GDM1 (cell line): ENCODE results near the gene DMBT1.

ENCODE experiments used
- DNase-seq: peaks from one replicate; lab custom pipeline; 2025; lab: John Stamatoyannopoulos, UW

DMBT1 gene

DNA sequence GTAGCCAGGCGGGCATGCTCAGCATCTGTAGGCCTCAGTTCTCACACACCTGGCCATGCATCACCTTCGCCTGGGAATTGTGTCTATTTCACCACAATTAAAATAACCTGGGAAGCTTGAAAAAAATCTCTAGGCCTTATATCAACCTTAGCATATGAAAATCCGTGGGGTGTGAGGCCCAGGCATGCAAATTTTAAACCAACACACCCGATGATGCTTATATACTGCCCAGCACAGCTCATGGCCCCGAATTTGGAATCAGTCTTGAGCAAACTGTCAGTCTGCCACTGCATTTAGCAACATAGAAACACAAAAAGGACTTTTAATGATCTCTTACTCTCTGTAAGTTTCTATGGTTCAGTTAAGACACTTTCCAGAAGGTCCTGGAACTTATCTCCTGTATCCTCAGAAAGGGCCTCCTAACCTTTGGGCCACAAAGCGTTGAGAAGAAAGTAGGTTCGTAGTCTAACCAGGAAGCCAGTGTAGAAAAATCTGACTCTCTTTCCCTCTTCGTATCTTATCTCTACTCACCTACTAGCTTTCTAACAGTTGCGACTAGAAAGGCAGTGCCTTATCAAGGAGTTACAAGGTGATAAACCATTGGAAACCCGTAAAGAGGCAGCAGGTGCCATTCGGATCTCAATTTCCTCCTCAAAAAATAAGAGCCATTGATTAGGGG is 12.0 kb upstream of the DMBT1 start:
- DNase-seq, result no peak

DNA sequence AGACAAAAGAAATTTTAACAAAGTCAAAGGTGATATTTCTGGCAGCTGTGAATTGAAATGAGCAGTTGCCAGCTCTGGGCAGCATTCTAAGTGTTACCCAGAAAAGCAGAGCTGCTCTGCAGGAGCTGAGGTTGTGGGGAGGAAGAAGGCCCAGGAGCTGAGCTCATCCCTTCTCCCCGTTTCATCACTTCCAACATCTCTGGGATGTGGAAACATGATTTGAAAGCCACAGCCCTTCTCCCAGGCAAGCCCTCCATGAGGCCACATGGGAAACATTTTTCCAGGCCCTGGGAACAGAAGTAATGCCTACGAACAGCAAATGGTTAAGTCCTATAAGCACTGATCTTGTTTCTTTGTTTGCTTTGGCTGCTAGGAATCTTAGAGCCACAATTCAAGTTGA is 10.9 kb upstream of the DMBT1 start:
- no peak for DNase-seq

DNA sequence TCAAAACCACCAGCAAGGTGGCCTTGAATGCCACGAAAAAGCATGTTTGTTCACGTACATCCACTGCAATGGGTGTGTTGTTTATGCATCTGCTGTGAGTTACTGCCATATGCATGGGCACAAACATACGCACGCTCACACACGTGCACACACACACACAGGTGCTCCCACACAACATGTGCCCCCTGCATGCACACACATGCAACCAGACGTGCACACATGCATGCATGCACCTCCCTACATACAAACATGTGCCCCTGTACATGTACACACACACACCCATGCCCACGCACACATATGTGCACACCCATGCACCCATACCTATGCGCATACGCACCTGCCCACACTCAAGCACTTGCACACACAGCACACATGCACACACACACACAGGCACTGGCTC is 10.1 kb upstream of the DMBT1 start:
- DNase-seq, result no peak

DNA sequence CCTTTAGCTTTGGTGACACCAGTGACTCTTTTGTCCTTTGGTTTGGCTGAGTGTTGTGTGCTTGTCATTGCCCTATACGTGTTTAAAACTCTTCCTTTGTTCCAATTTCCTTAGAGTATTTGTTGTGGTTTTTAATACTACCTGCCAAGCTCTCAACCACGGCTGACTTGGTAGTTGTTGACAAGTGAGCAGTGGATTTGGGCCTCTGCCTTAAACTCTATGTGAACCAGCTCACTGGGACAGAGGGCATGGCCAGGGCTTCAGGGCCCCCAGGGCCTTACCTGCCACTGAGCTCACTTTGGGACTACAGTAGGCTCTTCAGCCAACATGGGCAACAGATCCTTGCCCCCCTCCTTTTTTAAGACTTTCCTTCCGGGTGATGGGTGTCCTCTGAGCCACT is 9.6 kb upstream of the DMBT1 start:
- DNase-seq, result no peak

DNA sequence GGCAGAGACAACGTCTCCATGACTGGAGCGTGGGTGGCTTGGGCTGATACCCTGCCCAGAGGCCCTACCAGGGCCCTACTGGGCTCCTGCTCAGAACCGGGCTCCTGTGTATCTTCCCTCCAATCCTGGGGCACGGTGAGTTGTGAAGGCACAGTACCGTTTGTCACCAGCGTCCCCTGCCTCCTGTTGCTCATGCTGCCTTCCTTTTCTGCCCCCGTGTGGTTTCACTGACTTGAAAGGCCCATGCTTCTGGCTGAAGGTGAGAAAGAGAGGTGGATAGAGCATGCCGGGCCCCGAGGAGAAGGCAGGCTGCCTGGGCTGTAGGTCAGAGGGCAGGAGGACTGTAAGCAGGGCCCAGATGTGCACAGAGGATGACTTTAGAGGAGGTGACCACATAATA is 9.1 kb upstream of the DMBT1 start:
- DNase-seq, result no peak

- no peak for DNase-seq
Measured at GRCh38 chr10:122553341-122553740, 7.2 kb upstream of the DMBT1 start.

DNA sequence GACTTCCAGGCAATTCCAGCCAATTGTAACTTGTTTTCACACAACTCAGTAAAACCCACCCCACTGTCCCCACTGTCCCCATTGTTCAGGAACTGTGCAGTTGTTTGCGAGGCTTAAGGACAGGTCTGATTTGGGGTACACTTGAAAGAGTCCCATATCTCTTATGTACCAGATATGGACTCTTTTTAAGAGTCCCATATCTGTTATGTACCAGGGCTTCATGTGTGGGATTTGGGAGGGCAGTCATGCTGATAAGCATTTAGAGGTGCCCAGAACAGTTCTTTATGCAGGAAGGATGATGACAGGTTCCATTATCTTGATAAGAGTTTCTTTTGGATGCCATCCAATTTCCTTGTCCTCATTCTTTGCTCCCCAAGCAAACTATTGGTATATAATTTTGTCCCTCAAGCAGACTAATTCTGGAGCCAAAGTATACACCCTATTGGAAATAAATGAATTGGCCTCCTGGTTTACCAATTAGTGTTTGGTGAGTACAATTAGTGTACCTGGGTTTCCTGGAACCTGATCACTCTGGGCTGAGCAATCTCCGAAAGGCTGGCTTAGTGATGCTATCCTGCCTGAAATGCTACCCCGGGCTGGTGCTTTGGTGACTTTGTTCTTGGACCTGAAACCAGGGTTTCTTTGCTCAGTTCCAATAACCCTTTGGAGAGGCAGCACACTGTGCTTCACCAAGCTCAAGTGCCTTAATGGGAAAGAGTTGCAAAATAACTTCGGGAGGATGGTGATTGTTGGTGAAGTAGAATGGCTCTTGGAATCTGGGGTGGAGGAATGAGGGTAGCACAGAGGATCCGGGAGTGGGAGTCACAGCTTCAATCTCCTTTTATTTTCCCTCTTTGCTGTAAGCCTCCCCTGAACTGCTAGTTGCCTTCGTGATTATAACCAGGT is 6.2 kb upstream of the DMBT1 start:
- DNase-seq, result no peak

DNA sequence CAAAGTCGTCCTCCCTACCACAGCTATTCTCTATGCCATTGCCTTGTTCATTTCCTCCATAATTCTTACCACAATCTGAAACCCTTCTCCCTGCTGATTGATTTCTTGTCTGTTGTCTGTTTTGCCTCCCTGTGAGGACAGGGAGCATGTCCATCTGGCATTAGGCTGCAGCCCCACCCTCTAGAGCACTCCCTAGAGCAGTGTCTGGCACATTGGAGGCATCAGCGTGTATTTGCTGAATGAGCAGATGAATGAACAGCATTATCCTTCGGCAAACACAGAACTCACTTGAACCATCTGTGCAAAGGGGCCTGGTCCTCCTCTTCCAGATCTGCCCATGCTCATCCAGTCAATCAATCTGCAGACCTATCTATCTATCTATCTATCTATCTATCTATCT is 5.1 kb upstream of the DMBT1 start:
- DNase-seq, result no peak

DNA sequence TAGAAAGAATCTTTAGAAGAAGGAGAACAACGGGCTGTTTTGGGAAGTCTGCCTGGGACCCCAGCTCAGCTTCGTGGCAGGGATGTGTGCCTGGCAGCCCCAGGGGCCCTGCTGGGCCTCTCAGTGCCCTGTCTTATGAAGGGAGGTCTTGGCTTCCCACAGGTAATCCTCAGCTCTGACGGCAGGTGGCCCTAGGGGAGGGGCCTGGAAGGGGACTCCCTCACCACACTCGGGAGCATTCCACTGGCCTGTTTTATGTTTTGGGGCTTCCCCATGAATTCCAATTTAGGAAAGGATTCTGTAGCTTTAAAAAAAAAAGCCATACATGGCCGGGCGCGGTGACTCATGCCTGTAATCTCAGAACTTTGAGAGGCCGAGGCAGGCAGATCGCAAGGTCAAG is 3.0 kb upstream of the DMBT1 start:
- no peak for DNase-seq

- DNase-seq, result no peak
Measured at GRCh38 chr10:122558452-122558851, 2.1 kb upstream of the DMBT1 start.

DNA sequence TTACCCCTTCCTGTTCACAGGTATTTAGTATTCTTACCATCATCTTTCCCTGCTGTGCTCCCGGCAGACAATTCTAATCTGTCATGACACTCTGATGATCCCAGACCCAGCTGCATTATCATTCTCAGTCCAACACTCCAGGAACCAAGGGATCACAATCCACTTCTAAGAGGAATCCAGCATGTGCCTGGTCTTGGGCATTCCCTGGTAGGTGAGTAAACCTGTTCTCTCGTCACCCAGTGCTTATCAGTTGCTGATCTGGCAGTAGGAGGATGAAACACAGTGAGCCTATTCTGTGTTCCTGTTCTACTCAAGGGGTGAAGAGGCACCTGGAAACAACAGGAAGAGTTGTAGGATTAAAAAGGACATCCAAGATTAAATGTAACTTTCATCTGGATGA is 1.3 kb upstream of the DMBT1 start:
- DNase-seq, result no peak

- no peak for DNase-seq
Measured at GRCh38 chr10:122561212-122561611, 658 bp downstream of the DMBT1 start.

GRCh38 chr10:122561792-122562191 is 1.2 kb downstream of the DMBT1 start:
- DNase-seq, result no peak

DNA sequence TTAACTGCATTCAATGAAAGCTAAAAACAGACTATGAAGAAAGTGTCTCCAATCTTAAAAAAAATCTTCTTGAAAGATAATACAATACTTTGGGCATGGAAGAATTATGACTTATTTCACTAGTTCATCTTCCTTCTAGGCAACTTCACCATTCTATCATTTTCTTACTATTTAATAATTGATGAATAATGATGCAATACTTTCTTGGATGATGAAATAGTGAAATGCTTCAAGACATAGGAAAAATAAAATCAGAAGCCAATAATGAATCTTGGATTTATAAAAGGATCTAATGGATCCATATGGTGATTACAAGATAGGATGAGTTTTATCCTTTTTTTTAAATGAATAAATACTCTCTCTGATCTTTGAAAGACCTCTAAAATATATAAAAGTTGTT is 4.4 kb downstream of the DMBT1 start:
- DNase-seq, result no peak

DNA sequence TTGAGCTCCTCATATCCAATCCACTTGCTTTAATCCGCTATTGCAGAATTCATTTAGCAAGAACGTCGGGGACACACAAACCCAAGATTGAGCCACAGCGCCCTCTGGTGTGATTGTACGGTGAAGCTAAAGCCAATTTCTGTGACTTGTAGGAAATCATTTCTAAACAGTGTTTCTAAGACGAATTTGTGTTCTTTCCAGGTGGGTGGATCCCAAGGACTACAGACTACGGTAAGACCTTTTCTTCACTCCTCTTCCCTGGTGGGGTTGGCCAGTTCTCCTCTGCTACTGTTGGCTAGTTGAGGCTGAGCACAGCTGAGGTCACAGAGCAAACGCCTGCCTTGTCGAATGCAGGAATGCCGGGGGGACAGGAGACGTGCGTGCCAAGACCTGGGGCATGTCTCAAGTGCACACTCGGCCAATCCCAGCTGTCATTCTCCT is 5.2 kb downstream of the DMBT1 start:
- DNase-seq, result peak; percentile 4

DNA sequence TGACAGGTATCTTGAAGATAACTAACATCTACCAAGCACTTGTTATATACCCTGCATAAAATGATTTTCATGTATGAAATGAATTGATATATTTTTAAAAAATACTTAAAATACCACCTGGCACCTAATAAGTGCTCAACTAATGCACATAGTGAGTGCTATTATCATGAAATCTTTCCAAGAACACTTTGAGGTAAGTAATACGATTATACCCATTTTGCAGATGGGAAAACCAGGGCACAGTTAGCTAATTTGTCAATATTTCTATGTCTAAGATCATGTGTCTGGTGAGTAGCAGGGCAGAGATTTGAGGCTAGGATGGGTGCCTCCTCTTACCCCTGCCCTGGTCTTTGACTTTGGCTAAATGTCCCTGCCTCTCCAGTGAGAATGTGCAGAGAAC is 6.1 kb downstream of the DMBT1 start:
- no peak for DNase-seq

- no peak for DNase-seq
Measured at GRCh38 chr10:122567056-122567660, 6.6 kb downstream of the DMBT1 start.

GRCh38 chr10:122568551-122568950 is 8.0 kb downstream of the DMBT1 start:
- no peak for DNase-seq

GRCh38 chr10:122570920-122571319 is 10.4 kb downstream of the DMBT1 start:
- DNase-seq, result no peak

GRCh38 chr10:122571892-122572291 is 11.3 kb downstream of the DMBT1 start:
- DNase-seq, result no peak

GRCh38 chr10:122575776-122576175 is 15.2 kb downstream of the DMBT1 start:
- no peak for DNase-seq

DNA sequence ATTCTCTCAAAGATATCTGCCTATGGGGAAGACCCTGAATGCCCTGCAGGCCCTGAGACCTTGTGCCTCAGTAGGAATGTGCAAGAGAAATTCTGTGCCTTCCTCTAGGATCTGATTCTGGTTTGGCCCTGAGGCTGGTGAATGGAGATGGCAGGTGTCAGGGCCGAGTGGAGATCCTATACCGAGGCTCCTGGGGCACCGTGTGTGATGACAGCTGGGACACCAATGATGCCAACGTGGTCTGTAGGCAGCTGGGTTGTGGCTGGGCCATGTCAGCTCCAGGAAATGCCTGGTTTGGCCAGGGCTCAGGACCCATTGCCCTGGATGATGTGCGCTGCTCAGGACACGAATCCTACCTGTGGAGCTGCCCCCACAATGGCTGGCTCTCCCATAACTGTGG is 15.7 kb downstream of the DMBT1 start:
- no peak for DNase-seq

DNA sequence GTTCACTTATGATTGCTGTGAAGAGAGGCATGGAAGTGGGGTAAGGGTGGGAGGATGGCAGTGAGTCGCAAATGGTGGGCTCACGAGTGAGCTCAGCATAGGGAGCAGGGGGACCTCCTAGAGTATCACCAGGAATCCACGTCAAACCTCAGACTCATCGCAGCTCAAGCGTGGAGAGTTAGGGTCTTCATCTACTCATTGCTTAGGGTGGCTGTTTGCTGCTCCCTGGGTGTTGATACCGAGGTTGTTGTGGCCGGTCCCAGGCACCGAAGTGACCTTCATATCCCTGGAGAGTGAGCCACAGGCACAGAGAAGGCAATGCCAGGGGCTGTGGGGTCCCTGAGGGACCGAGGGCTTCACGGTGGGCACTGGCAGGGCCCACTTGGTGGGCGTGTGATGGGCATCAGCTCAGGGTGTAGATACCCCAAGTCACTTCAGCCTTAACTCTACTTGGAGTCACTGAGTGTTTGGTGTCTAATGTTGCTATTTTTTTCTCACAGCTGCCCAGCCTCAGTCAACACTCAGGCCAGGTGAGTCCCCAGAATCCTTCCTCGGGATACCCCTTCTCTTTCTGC is 16.8 kb downstream of the DMBT1 start:
- no peak for DNase-seq
